ENCODE measurements around the gene MCUB. TPM values are rescaled to one million over a fixed set of nuclear protein-coding genes. Genes with fewer than 3 reads are reported as not detected.
A peak's percentile ranks its signal among the peaks of the same experiment; 100 is the strongest.

MCUB gene
- total RNA-seq, 2 donors from 2014 or later, result 15.5 to 18.5 TPM

DNA sequence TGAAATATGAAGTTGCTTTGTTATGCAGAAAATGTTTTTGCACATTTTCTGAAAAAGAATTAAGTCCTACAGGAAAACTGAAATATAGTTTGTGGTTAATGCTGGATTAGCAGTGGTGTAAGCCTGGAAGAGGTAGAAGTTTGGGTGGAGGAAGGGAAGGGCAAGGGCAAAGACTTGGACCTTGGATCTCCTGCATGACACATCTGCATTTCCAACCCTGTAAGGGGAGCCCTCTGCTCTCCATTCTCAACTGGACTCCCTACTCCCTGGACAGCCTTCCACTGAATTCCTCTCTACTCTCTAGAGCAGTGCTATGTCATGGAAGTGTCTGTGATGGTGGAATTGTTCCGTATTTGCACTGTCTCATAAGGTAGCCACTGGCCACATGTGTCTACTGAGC, 138.6 kb downstream of the MCUB start:
- H3K9me3 ChIP-seq, result no peaks in the 10 kb centered on the region
- H3K27ac ChIP-seq, result no peak overlapping the region
- WGBS, result 100% methylated on average over 1 of the region's 1 CpG
- no peaks in the 10 kb centered on the region for H3K27me3 ChIP-seq (replicated peaks; ENCODE audit: insufficient read depth)
- no peaks in the 10 kb centered on the region for H3K4me1 ChIP-seq (replicated peaks)
- H3K4me3 ChIP-seq, result no peak overlapping the region
- DNase-seq (ENCODE audit: low spot score), result no peak
- TF ChIP-seq POLR2AphosphoS5 (IDR thresholded peaks at IDR 0.05), result no peak
- TF ChIP-seq CTCF (IDR thresholded peaks at IDR 0.05), result no peak
- no peaks in the 10 kb centered on the region for H3K36me3 ChIP-seq
- intact Hi-C loops (cut with DNase I), result loop anchor here (10.0 kb wide), 1 partner anchor 276 kb away; no protein-coding TSS in a partner anchor

GRCh38 chr4:109699553-109700225, 139.6 kb downstream of the MCUB start:
- Histone ChIP-seq H3K4me3 (no peak overlapping the region), H3K9me3 (no peaks in the 10 kb centered on the region), H3K4me1 (replicated peaks) (no peaks in the 10 kb centered on the region), H3K27me3 (replicated peaks; ENCODE audit: insufficient read depth) (no peaks in the 10 kb centered on the region), H3K36me3 (no peaks in the 10 kb centered on the region), H3K27ac (no peak overlapping the region)
- TF ChIP-seq CTCF (IDR thresholded peaks at IDR 0.05), result no peak
- no peak for TF ChIP-seq POLR2A (IDR thresholded peaks at IDR 0.05)
- no peak for TF ChIP-seq POLR2AphosphoS5 (IDR thresholded peaks at IDR 0.05)
- no peak for DNase-seq (ENCODE audit: low spot score)
- intact Hi-C loops (cut with DNase I), result loop anchor here (5.0 to 10.0 kb wide), 3 partner anchors 118 to 275 kb away; partner anchors contain the start of genes GAR1 and SEC24B
- 91% methylated on average over 8 of the region's 8 CpGs for WGBS

GRCh38 chr4:109701566-109702410, 141.7 kb downstream of the MCUB start:
- Histone ChIP-seq H3K9me3 (no peaks in the 10 kb centered on the region), H3K27ac (peak overlapping the region; percentile 81 to 88), H3K4me3 (peak overlapping the region; percentile 59 to 61), H3K27me3 (replicated peaks; ENCODE audit: insufficient read depth) (no peaks in the 10 kb centered on the region), H3K4me1 (replicated peaks) (no peaks in the 10 kb centered on the region), H3K36me3 (no peaks in the 10 kb centered on the region)
- TF ChIP-seq POLR2AphosphoS5 (IDR thresholded peaks at IDR 0.05), result no peak
- no peak for TF ChIP-seq POLR2A (IDR thresholded peaks at IDR 0.05)
- TF ChIP-seq CTCF (IDR thresholded peaks at IDR 0.05), result no peak
- intact Hi-C loops (cut with DNase I), result loop anchor here (5.0 kb wide), 2 partner anchors 116 to 269 kb away; partner anchors contain the start of genes GAR1 and SEC24B
- no peak for DNase-seq (ENCODE audit: low spot score)
- WGBS, result 42% methylated on average over 21 of the region's 21 CpGs

DNA sequence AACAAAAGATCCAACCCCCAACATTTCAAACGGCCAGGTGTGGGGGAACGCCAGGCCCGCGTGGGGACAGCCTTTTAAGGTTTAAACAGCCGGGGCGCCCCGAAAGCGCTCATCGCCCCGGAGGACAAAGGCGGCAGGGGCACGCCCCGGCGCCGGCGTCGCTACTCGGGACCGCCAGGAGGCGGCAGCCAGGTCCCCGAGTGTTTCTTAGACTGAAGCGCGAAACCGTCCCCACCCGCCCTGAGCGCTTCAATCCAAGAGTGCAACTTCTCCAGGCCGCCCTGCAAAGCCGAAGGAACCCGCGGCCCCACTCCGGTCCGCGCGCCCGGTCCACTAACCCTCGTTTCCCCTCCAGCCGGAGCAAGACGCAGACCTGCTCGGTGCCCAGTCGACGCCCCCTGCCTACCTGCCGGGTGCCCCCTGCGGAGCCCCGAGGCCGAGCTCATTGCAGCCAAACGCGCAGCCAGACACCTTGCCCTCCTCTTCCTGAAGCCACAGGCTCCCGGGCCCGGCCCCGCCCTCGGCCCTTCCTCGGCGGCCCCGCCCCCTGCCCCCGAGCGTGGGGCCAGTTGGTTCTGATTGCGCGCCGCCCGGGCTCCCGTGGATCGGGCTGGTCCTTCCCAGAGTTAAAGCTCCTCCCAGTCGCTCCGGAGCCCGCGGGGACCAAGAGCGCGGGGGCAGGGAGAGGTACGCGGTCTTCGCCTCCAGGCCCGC, 143.1 kb downstream of the MCUB start, which contains the start of gene CASP6:
Gene CASP6 (minus strand): TSS at position 496 of the 714 bp plus-strand sequence. CDS start 50 bp downstream, at position 446.
- under 1% methylated on average over 67 of the region's 72 CpGs for WGBS
- intact Hi-C loops (cut with DNase I), result loop anchor here (5.0 kb wide), 2 partner anchors 114 to 271 kb away; partner anchors contain the start of genes GAR1 and SEC24B
- no peaks in the 10 kb centered on the region for H3K36me3 ChIP-seq
- peak; percentile 28 to 75 (median 54) for TF ChIP-seq CTCF (IDR thresholded peaks at IDR 0.05)
- TF ChIP-seq POLR2AphosphoS5 (IDR thresholded peaks at IDR 0.05), result peak; percentile 68
- peak; percentile 63 for TF ChIP-seq POLR2A (IDR thresholded peaks at IDR 0.05)
- H3K27ac ChIP-seq, result peak within 1 kb of the TSS; percentile 81 to 88
- no peaks in the 10 kb centered on the region for H3K4me1 ChIP-seq (replicated peaks)
- H3K27me3 ChIP-seq (replicated peaks; ENCODE audit: insufficient read depth), result no peaks in the 10 kb centered on the region
- no peaks in the 10 kb centered on the region for H3K9me3 ChIP-seq
- peak; percentile 84 for DNase-seq (ENCODE audit: low spot score)
- peak within 1 kb of the TSS; percentile 59 to 61 for H3K4me3 ChIP-seq

All from prostate gland (tissue), 2 donors.